HepG2 (cell line): ENCODE measurements around the gene PXYLP1. TPM values are rescaled to one million over a fixed set of nuclear protein-coding genes. Genes with fewer than 3 reads are reported as not detected.

Source experiments
- ATF4 ChIP-seq, 2 experiments: fragments of 450-650 bp in 1 of 2; sonication (generic) in 1 of 2; formaldehyde crosslinking; IDR thresholded peaks; 2 replicates each; pipeline versions ENCODE4 v1.5.0 to v1.8.0; 2020 to 2022; ENCODE audit warnings: mild to moderate bottlenecking in 1 of 2, missing genetic modification reagents in 1 of 2
- CEBPG ChIP-seq: IDR thresholded peaks from 2 replicates; pipeline ENCODE4 v1.6.1; 2016
- CREB1 ChIP-seq, 2 experiments: fragments of 450-650 bp in 1 of 2; IDR thresholded peaks; 2 replicates each; pipeline ENCODE4 v1.6.1; 2016 to 2017; ENCODE audit warnings: control low read depth in 1 of 2, mild to moderate bottlenecking in 1 of 2, missing compliant biosample characterization in 1 of 2, missing genetic modification characterization in 1 of 2
- CTCF ChIP-seq: sonication (generic); formaldehyde crosslinking; IDR thresholded peaks from 2 replicates; pipeline ENCODE4 v1.5.0; 2020; ENCODE audit warnings: mild to moderate bottlenecking, missing genetic modification reagents, moderate library complexity
- EHMT2 ChIP-seq: fragments of 200-600 bp; sonication (generic); IDR thresholded peaks from 2 replicates; pipeline ENCODE4 v1.7.0; 2017; ENCODE audit warnings: antibody characterized with exemption, low read depth, low read length, borderline replicate concordance
- FUBP1 ChIP-seq: sonication (generic); formaldehyde crosslinking; IDR thresholded peaks from 2 replicates; pipeline ENCODE4 v1.5.1; 2020; ENCODE audit warnings: missing genetic modification reagents, mild to moderate bottlenecking, borderline replicate concordance
- MEF2D ChIP-seq: sonication (generic); formaldehyde crosslinking; IDR thresholded peaks from 2 replicates; pipeline ENCODE4 v1.5.1; 2020; ENCODE audit warnings: mild to moderate bottlenecking, missing genetic modification reagents
- POGZ ChIP-seq: sonication (generic); formaldehyde crosslinking; IDR thresholded peaks from 2 replicates; pipeline ENCODE4 v1.4.0; 2020; ENCODE audit warnings: mild to moderate bottlenecking, missing genetic modification reagents
- THAP11 ChIP-seq: IDR thresholded peaks from 2 replicates; pipeline ENCODE4 v1.6.1; 2016; ENCODE audit warnings: missing biosample characterization, missing genetic modification reagents
- YEATS2 ChIP-seq: sonication (generic); formaldehyde crosslinking; IDR thresholded peaks from 2 replicates; pipeline ENCODE4 v1.4.0; 2020; ENCODE audit warnings: missing genetic modification reagents, borderline replicate concordance
- ZBTB8A ChIP-seq: sonication (generic); formaldehyde crosslinking; IDR thresholded peaks from 2 replicates; pipeline ENCODE4 v1.4.0; 2020; ENCODE audit warnings: mild to moderate bottlenecking, low read depth, missing genetic modification reagents, borderline replicate concordance
- ZHX2 ChIP-seq, 2 experiments: sonication (generic) in 1 of 2; formaldehyde crosslinking in 1 of 2; IDR thresholded peaks; 2 replicates each; pipeline versions ENCODE4 v1.6.1 to v1.9.0; 2014 to 2022; ENCODE audit warnings: antibody characterized with exemption in 1 of 2, borderline replicate concordance in 1 of 2, inconsistent platforms in 1 of 2, low read depth in 1 of 2, missing genetic modification reagents in 1 of 2
- ZNF557 ChIP-seq: sonication (generic); formaldehyde crosslinking; IDR thresholded peaks from 2 replicates; pipeline ENCODE4 v1.4.0; 2020; ENCODE audit warnings: missing genetic modification reagents
- polyA plus RNA-seq, 8 experiments: library from polyadenylated mRNA; depleted of rRNA in 3 of 8; stranded (reverse) in 7 of 8; unstranded in 1 of 8; fragments of >200 nt; fragmentation: Illumina TruSeq in 4 of 8; extraction: Trizol in 4 of 8; gene quantifications; 2 replicates each; pipeline versions ENCODE4 v1.2.1 to v1.2.3, GENCODE V29; 2011 to 2016; ENCODE audit warnings: low read depth in 4 of 8, missing spikeins in 1 of 8, mixed read lengths in 1 of 8; ENCODE audit not compliant: insufficient read depth in 1 of 8
- total RNA-seq, 5 experiments: library from RNA; depleted of rRNA; stranded (reverse); fragments of >200 nt; fragmentation: Illumina TruSeq; extraction: Trizol; gene quantifications; 2 replicates each; pipeline ENCODE4 v1.2.3, GENCODE V29; 2016; ENCODE audit warnings: low read depth in 1 of 5

The PXYLP1 gene
- total and polyA plus RNA-seq, 2 of the 13 experiments (the other 11 are each of a cell fraction or from before 2014, with no cell fraction given): 4.9 to 8.1 TPM

- TF ChIP-seq FUBP1 (no peak), ATF4 (CRISPR knock-in tag; IDR thresholded peaks at IDR 0.05) (peak in 1 of 2 experiments; percentile 71; a peak in 2 of 4 replicates), ZBTB8A (no peak), MEF2D (CRISPR knock-in tag) (no peak), CEBPG (peak; percentile 98), CREB1 (IDR thresholded peaks at IDR 0.05) (peak; percentile 62), CREB1 (CRISPR knock-in tag; IDR thresholded peaks at IDR 0.05) (peak; percentile 59; the same call in 1 of the 2 replicates), YEATS2 (CRISPR knock-in tag) (peak; percentile 75; the same call in 1 of the 2 replicates), CTCF (peak; percentile 47), POGZ (CRISPR knock-in tag) (peak; percentile 93), EHMT2 (peak; percentile 73; the same call in 1 of the 2 replicates), ZNF557 (no peak), THAP11 (CRISPR knock-in tag) (peak; percentile 79), ZHX2 (IDR thresholded peaks at IDR 0.05; ENCODE audit: low read depth) (0 out of 2 replicates have a peak, but pooled peaks have one; percentile 31), ZHX2 (CRISPR knock-in tag; IDR thresholded peaks at IDR 0.05; ENCODE audit: borderline replicate concordance) (no peak)
Measured at GRCh38 chr3:141275973-141276372, 44.3 kb downstream of the PXYLP1 start (continued).
